ENCODE measurements around the gene SAMHD1.
"Not testable (repeated sequence)": the region's sequence is repeated elsewhere in the genome, so short reads cannot be mapped to it uniquely, and the experiment has no call there.

The SAMHD1 gene

DNA sequence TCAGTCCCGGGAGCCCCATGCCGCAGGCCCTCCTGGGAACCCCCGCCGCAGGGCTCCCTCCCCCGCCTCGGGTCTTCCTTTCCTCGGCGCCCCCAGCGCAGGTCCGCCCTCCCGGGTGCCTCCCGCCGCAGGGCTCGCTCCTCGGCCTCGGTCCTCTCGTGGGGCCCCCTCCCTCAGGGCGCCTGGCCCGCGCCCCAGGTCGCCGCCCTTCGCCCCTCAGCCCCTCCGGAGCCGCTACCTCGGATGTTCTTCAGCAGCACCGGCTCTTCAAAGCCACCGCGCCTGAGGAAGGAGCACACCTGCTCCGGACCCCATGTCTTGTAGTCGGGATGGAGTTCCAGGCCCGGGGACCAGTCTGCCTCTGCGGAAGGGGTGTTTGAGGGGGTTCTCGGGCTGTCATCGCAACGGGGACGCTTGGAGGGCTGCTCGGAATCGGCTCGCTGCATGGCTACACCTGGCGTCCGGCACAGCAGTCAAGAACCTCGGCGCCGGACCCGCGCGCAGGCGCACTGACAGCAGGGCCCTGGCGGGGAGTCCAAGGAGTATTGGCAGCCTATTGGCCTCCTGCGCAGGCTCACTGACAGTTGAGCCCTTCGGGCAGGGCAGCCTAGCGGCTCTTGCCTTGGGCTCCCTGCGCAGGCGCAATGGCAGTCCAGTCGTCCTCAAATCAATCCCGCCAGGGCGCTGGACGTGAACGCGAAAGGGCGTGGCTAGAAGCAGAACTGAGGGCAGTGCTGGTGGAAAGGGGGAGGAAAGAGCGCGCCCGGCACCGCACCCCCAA is at the start of gene SAMHD1:
Gene SAMHD1, minus strand, starts transcription at position 511 of the 781 bp plus-strand sequence. Its CDS starts 65 bp downstream, at position 446.
- peak; percentile 68 to 84 (median 80) for DNase-seq

DNA sequence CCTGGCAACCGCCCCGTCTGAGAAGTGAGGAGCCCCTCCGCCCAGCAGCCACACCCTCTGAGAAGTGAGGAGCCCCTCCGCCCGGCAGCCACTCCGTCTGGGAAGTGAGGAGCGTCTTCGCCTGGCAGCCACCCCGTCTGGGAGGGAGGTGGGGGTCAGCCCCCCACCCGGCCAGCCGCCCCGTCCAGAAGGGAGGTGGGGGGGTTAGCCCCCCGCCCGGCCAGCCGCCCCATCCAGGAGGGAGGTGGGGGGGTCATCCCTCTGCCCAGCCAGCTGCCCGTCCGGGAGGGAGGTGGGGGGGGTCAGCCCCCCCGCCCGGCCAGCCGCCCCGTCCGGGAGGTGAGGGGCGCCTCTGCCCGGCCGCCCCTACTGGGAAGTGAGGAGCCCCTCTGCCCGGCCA is 48.7 kb upstream of the SAMHD1 start:
- not testable (repeated sequence) for DNase-seq

DNA sequence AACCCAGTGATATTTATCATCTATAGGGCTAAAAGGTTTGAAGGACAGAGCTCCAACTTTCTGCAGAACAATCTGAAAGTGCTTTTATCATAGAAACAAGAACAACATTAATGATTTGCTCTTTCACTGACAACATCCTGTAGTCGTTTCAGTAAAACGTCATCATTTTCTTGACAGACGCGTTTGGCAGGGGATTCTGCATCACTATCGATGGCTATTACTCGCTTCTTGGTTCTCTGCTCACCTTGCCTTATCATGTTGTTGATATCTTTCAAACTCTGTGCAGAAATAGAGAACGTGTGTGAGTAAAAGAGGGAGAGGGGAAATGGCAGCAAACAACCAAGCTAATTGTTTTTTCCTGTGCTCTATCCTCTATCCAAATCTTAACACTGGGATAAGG is 47.1 kb upstream of the SAMHD1 start:
- DNase-seq, result no peak

DNA sequence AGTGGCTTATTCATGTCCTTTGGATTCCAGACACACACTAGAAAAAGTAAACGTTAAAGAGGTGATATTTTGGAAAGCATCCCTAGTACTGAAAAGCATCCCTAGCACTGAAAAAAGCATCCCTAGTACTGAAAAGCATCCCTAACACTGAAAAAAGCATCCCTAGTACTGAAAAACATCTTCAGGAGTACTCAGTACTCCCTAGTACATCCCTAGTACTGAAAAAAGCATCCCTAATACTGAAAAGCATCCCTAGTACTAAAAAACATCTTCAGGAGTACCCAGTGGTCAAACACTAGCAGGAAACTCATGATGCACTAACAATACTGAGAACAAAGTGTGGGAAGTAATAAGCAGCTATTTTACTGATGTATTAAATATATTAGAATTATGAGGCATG is 45.6 kb upstream of the SAMHD1 start:
- no peak for DNase-seq

DNA sequence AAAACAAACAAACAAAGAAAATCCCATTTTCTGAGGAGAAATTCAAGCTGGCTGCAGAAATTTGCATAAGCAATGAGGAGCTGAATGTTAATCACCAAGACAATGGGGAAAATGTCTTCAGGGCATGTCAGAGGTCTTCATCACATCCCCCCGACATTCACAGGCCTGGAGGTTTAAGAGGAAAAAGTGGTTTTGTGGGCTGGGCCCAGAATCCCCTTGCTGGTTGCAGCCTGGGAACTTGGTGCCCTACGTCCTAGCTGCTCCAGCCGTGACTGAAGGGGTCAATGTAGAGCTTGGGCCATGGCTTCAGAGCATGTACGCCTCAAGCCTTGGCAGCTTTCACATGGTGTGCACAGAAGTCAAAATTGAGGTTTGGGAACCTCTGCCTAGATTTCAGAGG is 42.7 kb upstream of the SAMHD1 start:
- DNase-seq, result not testable (repeated sequence)

DNA sequence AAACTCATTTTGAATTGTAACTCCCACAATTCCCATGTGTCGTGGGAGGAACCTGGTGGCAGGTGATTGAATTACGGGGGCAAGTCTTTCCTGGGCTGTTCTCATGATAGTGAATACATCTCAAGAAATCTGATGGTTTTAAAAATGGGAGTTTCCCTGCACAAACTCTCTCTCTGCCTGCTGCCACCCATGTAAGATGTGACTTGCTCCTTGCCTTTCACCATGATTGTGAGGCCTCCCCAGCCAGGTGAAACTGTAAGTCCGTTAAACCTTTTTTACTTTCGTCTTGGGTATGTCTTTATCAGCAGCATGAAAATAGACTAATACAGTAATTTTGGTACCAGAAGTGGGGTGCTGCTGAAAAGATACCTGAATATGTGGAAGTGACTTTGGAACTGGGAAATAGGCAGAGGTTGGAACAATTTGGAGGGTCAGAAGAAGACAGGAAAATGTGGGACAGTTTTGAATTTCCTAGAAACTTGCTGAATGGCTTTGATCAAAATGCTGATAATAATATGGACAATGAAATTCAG is 41.4 kb upstream of the SAMHD1 start:
- DNase-seq, result no peak

DNA sequence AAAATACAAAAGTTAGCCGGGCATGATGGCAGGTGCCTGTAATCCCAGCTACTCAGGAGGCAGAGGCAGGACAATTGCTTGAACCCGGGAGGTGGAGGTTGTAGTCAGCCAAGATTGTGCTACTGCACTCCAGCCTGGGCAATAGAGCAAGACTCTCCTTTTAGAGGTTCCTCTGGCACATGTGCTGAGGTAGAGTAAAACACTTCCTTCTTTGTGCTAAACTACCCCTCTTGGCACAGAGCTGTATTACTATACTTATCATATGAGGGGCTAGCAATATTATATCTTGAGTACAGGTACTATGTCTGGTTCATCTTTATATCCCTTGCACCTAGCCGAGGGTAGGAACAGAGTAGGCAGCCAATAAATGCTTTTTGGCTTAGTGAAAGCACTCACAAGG is 40.2 kb upstream of the SAMHD1 start:
- DNase-seq, result no peak

DNA sequence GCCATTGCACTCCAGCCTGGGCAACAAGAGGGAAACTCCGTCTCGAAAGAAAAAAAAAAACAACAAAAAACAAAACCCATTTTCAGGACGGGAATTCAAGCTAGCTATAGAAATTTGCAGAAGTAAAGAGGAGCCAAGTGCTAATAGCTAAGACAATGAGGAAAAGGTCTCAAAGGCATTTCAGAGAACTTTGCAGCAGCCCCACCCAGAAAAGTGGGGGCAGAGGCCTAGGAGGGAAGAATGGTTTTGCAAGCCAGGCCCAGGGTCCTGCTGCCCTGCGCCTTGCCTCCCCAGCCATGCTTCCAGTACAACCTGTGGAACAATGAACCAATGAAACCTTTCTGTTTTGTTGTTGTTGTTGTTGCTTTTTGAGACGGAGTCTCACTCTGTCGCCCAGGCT is 38.3 kb upstream of the SAMHD1 start:
- DNase-seq, result no peak

DNA sequence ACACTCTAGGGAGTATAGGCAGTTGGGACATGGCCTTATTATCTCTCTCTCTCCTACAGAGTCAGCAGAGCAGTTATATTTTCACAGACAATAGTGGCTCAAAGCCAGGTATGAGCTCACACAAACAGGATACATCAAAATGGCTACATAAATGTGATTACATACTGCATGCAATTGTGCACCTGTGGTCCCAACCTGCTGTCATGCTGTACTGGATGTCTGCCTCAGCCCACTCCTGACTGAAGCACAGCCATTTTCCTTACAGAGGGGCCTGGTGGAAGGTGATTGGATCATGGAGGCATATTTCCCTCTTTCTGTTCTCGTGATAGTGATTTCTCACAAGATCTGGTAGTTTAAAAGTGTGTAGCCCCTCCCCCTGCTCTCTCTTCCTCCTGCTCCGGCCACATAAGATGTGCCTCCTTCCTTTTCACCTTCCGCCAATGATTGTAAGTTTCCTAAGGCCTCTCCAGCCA is 37.0 kb upstream of the SAMHD1 start:
- DNase-seq, result no peak

DNA sequence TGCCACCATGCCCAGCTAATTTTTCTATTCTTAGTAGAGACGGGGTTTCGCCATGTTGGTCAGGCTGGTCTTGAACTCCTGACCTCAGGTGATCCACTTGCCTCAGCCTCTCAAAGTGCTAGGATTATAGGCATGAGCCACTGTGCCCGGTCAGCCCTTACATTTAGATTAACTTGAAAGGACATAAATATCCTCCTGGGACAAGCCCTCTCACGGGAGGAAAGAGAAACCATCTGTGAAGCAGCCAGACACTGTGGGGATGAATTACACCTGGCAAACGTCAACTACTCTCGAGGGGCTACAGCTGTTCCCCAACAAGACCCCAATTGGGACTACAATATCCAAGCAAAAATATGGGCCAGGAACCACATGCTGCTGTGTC is 32.7 kb upstream of the SAMHD1 start:
- no peak for DNase-seq

DNA sequence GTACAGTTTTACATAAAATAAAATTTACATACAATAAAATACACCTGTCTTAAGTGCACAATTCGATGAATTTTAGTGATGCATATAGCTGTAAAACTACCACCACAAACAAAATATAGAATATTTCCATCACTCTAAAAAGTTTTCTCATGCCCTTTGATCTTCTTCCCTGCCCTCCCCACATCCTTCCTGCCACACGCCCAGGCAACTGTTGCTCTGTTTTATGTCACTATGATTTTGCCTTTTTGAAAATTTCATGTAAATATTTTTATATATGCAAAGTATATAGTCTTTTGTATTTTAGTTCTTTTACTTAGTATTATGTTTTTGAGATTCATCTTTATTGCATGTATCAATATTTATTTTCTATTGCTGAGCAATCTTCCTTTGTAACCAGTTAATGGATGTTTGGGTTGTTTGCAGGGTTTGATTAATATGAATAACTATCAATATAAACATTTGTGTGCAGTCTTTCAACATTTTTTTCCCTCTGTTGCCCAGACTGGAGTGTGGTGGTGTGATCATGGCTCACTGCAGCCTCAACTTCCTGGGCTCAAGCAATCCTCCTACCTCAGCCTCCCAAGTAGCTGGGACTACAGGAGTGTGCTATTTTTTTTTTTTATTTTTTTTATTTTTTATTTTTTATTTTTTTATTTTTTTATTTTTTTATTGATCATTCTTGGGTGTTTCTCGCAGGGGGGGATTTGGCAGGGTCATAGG is 23.8 kb upstream of the SAMHD1 start:
- DNase-seq, result peak in 2 of 4 experiments; percentile 36 to 39

DNA sequence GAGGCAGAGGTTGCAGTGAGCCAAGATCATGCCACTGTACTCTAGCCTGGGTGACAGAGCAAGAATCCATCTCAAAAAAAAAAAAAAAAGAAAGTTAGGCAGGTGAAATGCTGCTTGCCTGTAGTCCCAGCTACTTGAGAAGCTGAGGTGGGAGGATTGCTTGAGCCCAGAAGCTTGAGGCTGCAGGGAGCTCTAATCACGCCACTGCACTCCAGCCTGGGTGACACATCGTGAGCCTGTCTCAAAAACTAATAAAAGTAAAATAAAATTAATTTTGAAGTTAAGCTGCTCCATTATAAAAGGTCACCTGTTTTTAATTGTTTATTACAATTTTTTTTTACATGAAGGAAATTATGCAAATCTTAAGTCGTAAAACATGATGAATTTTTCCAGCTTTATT is 23.2 kb upstream of the SAMHD1 start:
- no peak for DNase-seq

DNA sequence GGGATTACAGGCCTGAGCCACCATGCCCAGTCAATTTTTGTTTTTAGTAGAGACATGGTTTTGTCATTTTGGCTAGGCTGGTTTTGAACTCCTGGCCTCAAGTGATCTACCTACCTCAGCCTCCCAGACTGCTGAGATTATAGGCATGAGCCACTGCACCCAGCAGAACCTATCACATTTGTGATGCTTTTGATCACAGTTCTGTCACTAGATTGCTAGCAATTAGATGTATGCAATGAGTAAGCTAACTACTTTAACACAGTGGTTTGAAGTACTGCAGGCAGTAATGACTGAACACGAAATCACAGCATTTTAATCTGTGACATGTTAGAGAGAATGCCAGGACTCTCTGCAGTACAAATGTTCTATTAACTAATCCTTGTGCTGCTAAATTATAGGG is 19.6 kb upstream of the SAMHD1 start:
- no peak for DNase-seq

DNA sequence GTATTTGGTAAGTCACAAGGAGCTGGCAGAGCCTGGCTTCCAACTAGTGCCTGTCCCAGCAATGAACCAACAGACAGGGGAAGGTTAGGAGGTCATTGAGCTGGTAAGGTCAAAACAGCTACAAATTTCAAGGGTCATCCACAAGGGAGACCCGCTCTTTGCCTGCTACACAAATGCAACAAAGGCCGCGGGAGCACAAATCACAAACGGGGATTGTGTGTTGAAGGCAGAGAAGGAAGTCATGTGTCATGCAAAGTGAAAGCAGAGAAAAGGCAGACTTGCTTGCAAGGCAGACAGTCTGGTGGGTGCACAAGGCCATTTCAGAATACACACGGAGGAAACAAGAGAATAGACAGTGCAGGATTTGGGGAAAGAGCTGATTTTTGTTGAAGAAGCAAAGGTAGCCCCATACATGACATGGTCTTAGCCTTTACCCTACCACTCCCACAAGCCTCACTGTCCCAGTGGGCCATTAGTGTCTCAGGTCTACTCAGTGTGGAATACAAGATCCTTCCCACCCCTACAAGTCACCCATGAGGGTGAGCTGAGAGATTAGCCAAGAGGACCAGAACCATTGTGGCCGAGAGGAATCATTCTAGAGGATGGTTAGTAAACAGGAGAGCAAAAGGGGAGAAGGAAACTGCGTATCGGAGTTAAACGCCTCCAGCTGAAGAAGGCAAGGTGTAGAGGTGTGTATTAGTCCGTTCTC is 18.1 kb upstream of the SAMHD1 start:
- DNase-seq, result no peak

DNA sequence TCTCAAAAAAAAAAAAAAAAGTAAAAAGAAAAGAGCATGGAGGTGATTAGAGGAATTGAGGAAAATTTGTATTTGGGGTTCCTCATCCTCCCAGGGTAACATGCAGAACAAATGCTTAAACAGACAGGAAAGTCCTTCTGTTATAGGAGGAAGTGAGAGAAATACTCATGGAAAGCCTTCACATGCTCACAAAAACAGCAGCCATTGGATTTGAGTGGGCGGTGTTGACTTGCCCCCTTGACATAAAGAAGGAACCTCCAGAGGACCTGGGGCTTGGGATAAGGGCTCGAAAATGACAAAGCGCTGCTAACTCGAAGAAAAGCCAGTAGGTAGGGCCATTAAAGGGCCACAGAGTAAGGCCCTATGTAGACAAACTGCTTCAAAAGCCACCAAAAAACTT is 17.5 kb upstream of the SAMHD1 start:
- no peak for DNase-seq

DNA sequence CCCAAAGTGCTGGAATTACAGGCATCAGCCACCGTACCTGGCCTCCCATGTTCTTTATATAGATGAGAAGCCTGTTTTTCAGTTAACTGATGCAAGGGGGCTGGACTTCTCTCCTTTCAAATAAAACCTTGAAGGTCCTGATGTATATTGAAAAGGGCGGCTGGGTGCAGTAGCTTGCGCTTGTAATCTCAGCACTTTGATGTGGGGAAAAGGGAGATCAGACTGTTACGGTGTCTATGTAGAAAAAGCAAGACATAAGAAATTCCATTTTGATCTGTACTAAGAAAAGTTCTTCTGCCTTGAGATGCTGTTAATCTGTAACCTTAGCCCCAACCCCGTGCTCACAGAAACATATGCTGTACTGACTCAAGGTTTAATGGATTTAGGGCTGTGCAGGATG is 16.1 kb upstream of the SAMHD1 start:
- DNase-seq, result no peak

DNA sequence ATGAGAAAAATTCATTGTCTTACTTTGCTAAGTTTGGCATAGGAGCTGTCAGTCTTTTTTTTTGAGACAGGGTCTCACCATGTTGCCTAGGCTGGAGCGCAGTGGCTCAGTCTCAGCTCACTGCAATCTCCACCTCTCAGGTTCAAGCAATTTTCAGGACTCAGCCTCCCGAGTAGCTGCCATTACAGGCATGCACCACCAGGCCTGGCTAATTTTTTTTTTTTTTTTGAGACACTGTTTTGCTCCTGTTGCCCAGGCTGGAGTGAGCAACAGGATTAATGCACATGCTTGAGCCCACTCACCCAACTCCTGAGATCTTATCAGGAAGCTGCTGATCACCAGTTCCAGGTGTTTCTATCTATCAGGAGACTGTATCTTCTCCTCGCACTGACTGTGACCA is 15.5 kb upstream of the SAMHD1 start:
- DNase-seq, result not testable (repeated sequence)

DNA sequence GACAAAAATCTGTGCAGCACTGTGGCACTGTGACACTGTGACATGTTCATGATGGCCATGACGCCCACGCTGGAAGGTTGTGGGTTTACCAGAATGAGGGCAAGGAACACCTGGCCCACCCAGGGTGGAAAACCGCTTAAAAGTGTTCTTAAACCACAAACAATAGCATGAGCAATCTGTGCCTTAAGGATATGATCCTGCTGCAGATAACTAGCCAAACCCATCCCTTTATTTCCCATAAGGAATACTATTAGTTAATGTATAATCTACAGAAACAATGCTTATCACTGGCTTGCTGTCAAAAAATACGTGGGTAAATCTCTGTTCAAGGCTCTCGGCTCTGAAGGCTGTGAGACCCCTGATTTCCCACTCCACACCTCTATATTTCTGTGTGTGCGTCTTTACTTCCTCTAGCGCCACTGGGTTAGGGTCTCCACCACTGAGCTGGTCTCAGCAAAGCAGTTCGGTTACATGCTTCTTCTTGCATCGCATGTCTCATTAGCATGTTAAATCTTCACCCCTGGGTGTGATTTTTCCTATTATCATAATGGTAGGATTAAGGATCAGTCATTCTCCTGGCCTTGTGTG is 10.9 kb upstream of the SAMHD1 start:
- DNase-seq, result not testable (repeated sequence)

DNA sequence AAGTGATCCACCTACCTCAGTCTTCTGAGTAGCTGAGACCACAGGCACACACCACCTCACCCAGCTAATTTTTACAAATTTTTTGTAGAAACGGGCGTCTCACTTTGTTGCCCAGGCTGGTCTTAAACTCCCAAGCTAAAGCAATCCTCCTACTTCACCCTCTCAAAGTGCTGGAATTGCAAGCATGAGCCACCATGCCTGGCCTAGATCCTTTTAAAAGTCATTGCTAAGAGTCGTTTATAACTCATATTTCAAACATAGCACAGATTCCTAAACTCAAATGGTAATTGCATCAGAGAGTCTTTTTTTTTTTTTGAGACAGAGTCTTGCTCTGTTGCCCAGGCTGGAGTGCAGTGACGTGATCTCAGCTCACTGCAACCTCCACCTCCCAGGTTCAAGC is 7.7 kb upstream of the SAMHD1 start:
- DNase-seq, result no peak

DNA sequence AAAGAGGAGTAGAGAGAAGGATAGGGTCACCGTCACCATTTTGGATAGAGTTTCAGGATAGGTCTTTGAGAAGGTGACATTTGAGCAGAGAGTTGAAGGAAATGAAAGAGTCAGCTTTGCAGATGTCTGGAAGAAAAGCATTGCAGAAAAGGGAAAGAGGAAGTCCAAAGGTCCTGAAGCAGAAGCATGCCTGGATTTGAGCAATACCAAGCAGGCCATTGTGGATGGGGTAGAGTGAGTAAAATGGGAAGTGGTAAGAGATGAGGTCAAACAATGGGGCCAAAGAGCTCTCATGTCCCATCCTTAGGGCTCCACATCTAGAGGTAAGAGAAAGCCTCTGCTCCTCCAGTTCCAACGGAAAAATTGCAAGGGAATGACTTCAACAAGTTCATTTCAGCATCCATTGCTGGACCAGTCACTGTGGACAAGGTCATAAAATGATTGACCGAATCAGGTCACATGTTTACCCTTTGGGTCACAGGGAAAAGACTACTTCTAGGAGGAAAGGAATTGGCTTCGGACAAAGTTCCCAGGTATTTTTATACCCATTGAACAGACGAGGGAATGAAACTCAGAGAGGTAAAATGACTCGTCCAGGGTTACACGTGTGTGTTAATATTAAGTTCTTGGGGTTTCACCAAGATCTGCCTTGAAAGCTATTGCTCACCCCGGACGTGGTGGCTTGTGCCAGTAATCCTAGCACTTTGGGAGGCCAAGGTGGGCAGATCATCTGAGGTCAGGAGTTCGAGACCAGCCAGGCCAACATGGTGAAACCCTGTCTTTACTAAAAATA is 6.6 kb upstream of the SAMHD1 start:
- DNase-seq, result no peak

DNA sequence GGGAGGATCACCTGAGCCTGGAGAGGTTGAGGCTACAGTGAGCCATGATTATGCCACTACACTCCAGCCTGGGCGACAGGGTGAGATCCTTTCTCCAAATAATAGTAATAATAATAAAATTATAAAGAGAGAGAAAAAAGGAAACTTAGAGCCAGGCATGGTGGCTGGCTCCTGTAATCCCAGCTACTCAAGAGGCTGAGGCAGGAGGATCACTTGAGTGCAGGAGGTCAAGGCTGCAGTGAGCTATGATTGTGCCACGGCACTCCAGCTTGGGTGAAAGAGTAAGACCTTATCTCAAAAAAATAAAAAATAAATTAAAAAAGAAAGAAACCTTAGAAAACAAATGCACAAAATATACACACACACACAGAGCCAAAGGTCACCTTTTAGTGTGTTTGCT is 5.2 kb upstream of the SAMHD1 start:
- DNase-seq, result no peak

DNA sequence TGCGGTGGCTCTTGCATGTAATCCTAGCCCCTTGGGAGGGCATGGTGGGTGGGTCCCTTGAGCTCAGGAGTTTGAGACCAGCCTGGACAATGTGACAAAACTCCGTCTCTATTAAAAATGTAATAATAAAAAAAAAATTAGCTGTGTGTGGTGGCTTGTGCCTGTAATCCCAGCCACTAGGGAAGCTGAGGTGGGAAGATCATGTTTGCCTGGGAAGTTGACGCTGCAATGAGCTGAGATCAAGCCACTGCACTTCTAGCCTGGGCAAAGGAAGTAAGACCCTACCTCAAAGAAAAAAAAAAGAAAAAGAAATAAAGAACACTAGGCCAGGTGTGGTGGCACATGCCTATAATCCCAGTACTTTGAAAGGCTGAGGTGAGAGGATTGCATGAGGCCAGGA is 4.5 kb upstream of the SAMHD1 start:
- no peak for DNase-seq
